ENCODE results near the gene LHPP. TPM values are rescaled to one million over a fixed set of nuclear protein-coding genes. Genes with fewer than 3 reads are reported as not detected.

The LHPP gene
- total RNA-seq (ENCODE audit: unreplicated experiment), result 4.2 TPM
- long read RNA-seq, partial matches to known transcripts, result 1 of 1 reads
- long read RNA-seq, other reads (novel, unspliced or antisense), result 0 of 1 reads

DNA sequence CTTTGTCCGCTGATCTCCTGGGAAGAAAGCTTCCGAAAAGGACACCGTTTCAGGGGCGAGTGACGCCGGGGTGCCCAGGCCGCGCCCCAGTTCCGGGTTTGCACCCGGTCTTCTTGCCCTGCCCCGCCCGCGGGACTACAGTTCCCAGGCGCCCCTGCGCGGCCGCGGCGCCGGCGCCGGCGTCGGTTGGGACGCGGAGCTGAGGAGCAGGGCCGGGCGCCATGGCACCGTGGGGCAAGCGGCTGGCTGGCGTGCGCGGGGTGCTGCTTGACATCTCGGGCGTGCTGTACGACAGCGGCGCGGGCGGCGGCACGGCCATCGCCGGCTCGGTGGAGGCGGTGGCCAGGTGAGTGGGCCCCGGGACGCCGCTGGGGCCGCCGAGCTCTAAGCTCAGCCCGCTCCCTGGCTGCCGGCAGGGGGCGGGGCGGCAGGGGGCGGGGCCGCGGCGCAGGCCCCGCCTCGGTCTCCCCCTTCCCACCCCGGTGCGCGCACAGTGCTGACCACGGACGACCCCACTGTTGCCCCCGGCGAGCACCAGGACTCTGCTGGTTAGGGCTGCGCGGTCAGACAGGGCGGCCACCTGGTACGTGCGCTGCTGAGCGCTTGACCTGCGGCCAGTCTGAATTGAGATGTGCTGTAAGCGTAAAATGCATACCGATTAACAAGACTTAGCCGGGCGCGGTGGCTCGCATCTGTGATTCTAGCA is at the start of gene LHPP:
TSS of gene LHPP (plus strand) at position 182 of the 706 bp plus-strand sequence. CDS start at position 222, 40 bp downstream.
- TF ChIP-seq, protein P1, sequence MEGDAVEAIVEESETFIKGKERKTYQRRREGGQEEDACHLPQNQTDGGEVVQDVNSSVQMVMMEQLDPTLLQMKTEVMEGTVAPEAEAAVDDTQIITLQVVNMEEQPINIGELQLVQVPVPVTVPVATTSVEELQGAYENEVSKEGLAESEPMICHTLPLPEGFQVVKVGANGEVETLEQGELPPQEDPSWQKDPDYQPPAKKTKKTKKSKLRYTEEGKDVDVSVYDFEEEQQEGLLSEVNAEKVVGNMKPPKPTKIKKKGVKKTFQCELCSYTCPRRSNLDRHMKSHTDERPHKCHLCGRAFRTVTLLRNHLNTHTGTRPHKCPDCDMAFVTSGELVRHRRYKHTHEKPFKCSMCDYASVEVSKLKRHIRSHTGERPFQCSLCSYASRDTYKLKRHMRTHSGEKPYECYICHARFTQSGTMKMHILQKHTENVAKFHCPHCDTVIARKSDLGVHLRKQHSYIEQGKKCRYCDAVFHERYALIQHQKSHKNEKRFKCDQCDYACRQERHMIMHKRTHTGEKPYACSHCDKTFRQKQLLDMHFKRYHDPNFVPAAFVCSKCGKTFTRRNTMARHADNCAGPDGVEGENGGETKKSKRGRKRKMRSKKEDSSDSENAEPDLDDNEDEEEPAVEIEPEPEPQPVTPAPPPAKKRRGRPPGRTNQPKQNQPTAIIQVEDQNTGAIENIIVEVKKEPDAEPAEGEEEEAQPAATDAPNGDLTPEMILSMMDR (IDR thresholded peaks at IDR 0.05; ENCODE audit: unreplicated experiment), result peak; percentile 82
- Mint-ChIP-seq H3K27me3 (ENCODE audit: unreplicated experiment) (peaks cover 6% of the 10 kb centered on the region), H3K4me3 (ENCODE audit: unreplicated experiment) (peak within 1 kb of the TSS; percentile 89), H3K9me3 (ENCODE audit: unreplicated experiment) (no peaks in the 10 kb centered on the region), H3K36me3 (ENCODE audit: low read depth, unreplicated experiment) (no peaks in the 10 kb centered on the region), H3K4me1 (ENCODE audit: unreplicated experiment) (peaks cover 21% of the 10 kb centered on the region), H3K27ac (ENCODE audit: unreplicated experiment) (peak within 1 kb of the TSS; percentile 52)
- peak; percentile 73 for DNase-seq (ENCODE audit: low spot score)

DNA sequence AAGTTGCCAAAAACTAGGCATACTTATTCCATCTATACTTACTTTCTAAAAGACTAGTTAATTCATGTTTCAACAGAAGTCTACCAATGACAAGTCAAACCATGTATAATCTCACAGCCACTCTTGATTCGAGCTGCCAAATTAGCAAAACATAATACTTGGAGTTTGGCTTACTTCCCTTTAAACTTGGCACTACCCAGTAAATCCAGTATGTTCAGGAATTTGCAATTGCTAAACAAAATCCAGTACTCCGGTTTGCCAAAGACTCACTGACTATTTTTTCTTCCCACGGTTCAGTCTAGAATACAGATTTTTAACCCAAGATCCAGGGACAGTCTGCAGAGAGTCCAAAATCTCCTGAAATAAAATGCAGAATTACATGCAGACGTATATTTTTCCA is 47.5 kb upstream of the LHPP start:
- H3K4me1 Mint-ChIP-seq (ENCODE audit: unreplicated experiment), result peaks cover 6% of the 10 kb centered on the region
- H3K4me3 Mint-ChIP-seq (ENCODE audit: unreplicated experiment), result no peak overlapping the region
- H3K36me3 Mint-ChIP-seq (ENCODE audit: low read depth, unreplicated experiment), result no peaks in the 10 kb centered on the region
- no peaks in the 10 kb centered on the region for H3K27me3 Mint-ChIP-seq (ENCODE audit: unreplicated experiment)
- no peaks in the 10 kb centered on the region for H3K9me3 Mint-ChIP-seq (ENCODE audit: unreplicated experiment)
- DNase-seq (ENCODE audit: low spot score), result no peak
- TF ChIP-seq, protein P1 (IDR thresholded peaks at IDR 0.05; ENCODE audit: unreplicated experiment), result no peak
- H3K27ac Mint-ChIP-seq (ENCODE audit: unreplicated experiment), result no peak overlapping the region

DNA sequence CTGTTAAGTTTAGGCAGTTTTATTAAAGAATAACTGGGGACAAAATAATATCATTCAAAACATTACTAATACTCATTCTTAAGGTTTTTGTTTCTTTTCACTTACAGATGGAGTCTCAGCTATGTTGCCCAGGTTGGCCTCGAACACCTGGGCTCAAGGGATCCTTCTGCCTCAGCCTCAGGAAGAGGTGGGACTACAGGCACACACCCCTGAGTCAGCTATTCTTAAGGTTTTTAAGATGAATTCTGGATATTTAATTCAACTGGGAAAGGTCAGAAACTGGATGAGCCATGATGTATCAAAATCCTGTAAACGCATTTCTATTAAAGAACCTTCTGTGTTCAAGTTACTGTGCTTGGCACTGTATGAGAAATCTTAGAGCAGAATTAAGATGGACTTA is 46.4 kb upstream of the LHPP start:
- H3K27ac Mint-ChIP-seq (ENCODE audit: unreplicated experiment), result no peak overlapping the region
- H3K9me3 Mint-ChIP-seq (ENCODE audit: unreplicated experiment), result no peaks in the 10 kb centered on the region
- TF ChIP-seq, protein P1 (IDR thresholded peaks at IDR 0.05; ENCODE audit: unreplicated experiment), result no peak
- no peak overlapping the region for H3K4me3 Mint-ChIP-seq (ENCODE audit: unreplicated experiment)
- no peaks in the 10 kb centered on the region for H3K36me3 Mint-ChIP-seq (ENCODE audit: low read depth, unreplicated experiment)
- no peak for DNase-seq (ENCODE audit: low spot score)
- H3K4me1 Mint-ChIP-seq (ENCODE audit: unreplicated experiment), result peaks cover 6% of the 10 kb centered on the region
- H3K27me3 Mint-ChIP-seq (ENCODE audit: unreplicated experiment), result peaks cover 2% of the 10 kb centered on the region

DNA sequence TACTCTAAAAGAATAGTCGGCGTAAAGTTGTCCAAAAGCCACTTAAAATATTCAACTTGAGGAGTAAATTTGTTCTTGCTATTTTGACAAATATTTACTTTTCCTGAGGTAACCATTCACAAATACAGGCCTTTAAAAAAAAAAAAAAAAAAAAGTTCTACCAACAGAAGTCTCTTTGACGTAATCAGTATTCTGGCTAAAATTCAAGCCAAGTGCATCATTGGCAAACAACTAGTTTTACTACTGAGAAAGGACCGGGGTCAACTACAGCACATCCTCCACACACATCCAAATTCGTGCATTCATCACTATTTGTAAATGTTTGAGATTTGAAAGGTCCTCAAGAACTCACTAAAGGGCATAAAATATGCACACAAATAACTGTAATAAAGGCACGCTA is 44.9 kb upstream of the LHPP start:
- no peaks in the 10 kb centered on the region for H3K36me3 Mint-ChIP-seq (ENCODE audit: low read depth, unreplicated experiment)
- H3K4me1 Mint-ChIP-seq (ENCODE audit: unreplicated experiment), result peaks cover 6% of the 10 kb centered on the region
- H3K27me3 Mint-ChIP-seq (ENCODE audit: unreplicated experiment), result peaks cover 3% of the 10 kb centered on the region
- H3K27ac Mint-ChIP-seq (ENCODE audit: unreplicated experiment), result no peak overlapping the region
- TF ChIP-seq, protein P1 (IDR thresholded peaks at IDR 0.05; ENCODE audit: unreplicated experiment), result no peak
- no peak for DNase-seq (ENCODE audit: low spot score)
- no peaks in the 10 kb centered on the region for H3K9me3 Mint-ChIP-seq (ENCODE audit: unreplicated experiment)
- no peak overlapping the region for H3K4me3 Mint-ChIP-seq (ENCODE audit: unreplicated experiment)

Measured in endothelial cell (in vitro differentiated cells).